HG02981 (cell line): ENCODE measurements around the gene TBX10.

Source experiments
- ATAC-seq: cut with Tn5 transposase; IDR thresholded peaks from one replicate; pipeline ENCODE4 v1.9.1; 2021; ENCODE audit warnings: mild to moderate bottlenecking, moderate library complexity; ENCODE audit not compliant: unreplicated experiment

The TBX10 gene

GRCh38 chr11:67581469-67581868 lies 58.1 kb downstream of the TBX10 start:
- ATAC-seq, result no peak
